Keratinocyte (primary cell): ENCODE results near the gene IFITM10. TPM values are rescaled to one million over a fixed set of nuclear protein-coding genes. Genes with fewer than 3 reads are reported as not detected.

Experiments used
- DNase-seq: peaks from one replicate; pipeline ENCODE4 v3.0.0-alpha.2; 2011; ENCODE audit warnings: low read depth, missing footprints, low spot score
- FAIRE-seq: peaks from 2 replicates; lab custom pipeline; 2011; peaks lifted over from hg19 to GRCh38; lab: Jason Lieb, UNC
- H2AFZ ChIP-seq: 2 replicates; pipeline ENCODE4 v1.6.0; 2012; ENCODE audit warnings: low read length, control low read depth, inconsistent platforms; ENCODE audit not compliant: control insufficient read depth
- H3K27ac ChIP-seq: 2 replicates; pipeline ENCODE4 v1.5.1; 2011; ENCODE audit warnings: low read length; ENCODE audit not compliant: control insufficient read depth, insufficient read depth
- H3K27me3 ChIP-seq: 3 replicates; pipeline ENCODE4 v1.6.0; 2011; ENCODE audit warnings: low read length; ENCODE audit not compliant: control insufficient read depth, insufficient read depth; ENCODE audit errors: extremely low read depth
- H3K36me3 ChIP-seq, 2 experiments: 2 replicates in 1 of 2; 3 replicates in 1 of 2; pipeline ENCODE4 v1.5.1; 2011; ENCODE audit warnings: low read length in 2 of 2, mild to moderate bottlenecking in 1 of 2; ENCODE audit not compliant: control insufficient read depth in 2 of 2, insufficient read depth in 2 of 2; ENCODE audit errors: extremely low read depth in 1 of 2
- H3K4me1 ChIP-seq: 3 replicates; pipeline ENCODE4 v1.5.1; 2011; ENCODE audit warnings: low read length; ENCODE audit not compliant: control insufficient read depth, insufficient read depth; ENCODE audit errors: extremely low read depth
- H3K4me2 ChIP-seq: 3 replicates; pipeline ENCODE4 v1.6.0; 2011; ENCODE audit warnings: low read depth, low read length; ENCODE audit not compliant: control insufficient read depth, insufficient read depth; ENCODE audit errors: extremely low read depth
- H3K4me3 ChIP-seq, 3 experiments: fragments of 200-600 bp in 1 of 3; sonication (generic) in 1 of 3; 2 replicates in 2 of 3; 3 replicates in 1 of 3; pipeline ENCODE4 v1.5.1; 2011 to 2016; ENCODE audit warnings: low read length in 3 of 3, mild to moderate bottlenecking in 3 of 3, control low read depth in 2 of 3, inconsistent platforms in 1 of 3, low read depth in 1 of 3, mixed read lengths in 1 of 3, mixed run types in 1 of 3, moderate library complexity in 1 of 3; ENCODE audit not compliant: control insufficient read depth in 2 of 3, insufficient read depth in 2 of 3; ENCODE audit errors: extremely low read depth in 1 of 3
- H3K79me2 ChIP-seq: 2 replicates; pipeline ENCODE4 v1.6.0; 2012; ENCODE audit warnings: low read length; ENCODE audit not compliant: control insufficient read depth, insufficient read depth
- H3K9ac ChIP-seq: 3 replicates; pipeline ENCODE4 v1.6.0; 2011; ENCODE audit warnings: low read length; ENCODE audit not compliant: control insufficient read depth, insufficient read depth; ENCODE audit errors: extremely low read depth
- H3K9me1 ChIP-seq: 3 replicates; pipeline ENCODE4 v1.6.0; 2011; ENCODE audit warnings: low read length; ENCODE audit not compliant: control insufficient read depth, insufficient read depth; ENCODE audit errors: extremely low read depth
- H3K9me3 ChIP-seq: 2 replicates; pipeline ENCODE4 v1.5.1; 2012; ENCODE audit warnings: low read depth, low read length; ENCODE audit not compliant: control insufficient read depth
- H4K20me1 ChIP-seq: 3 replicates; pipeline ENCODE4 v1.6.0; 2011; ENCODE audit warnings: low read length; ENCODE audit not compliant: control insufficient read depth, insufficient read depth; ENCODE audit errors: extremely low read depth
- CTCF ChIP-seq, 3 experiments: IDR thresholded peaks in 1 of 3; conservative IDR thresholded peaks in 1 of 3; optimal IDR thresholded peaks in 1 of 3; 2 replicates in 2 of 3; 3 replicates in 1 of 3; pipeline versions ENCODE3 to v1.5.1; 2011; ENCODE audit warnings: low read length in 3 of 3, mild to moderate bottlenecking in 3 of 3, moderate library complexity in 2 of 3, control low read depth in 1 of 3, inconsistent platforms in 1 of 3; ENCODE audit not compliant: insufficient read depth in 2 of 3; ENCODE audit errors: extremely low read depth in 1 of 3
- EZH2 ChIP-seq: IDR thresholded peaks from one replicate; pipeline ENCODE4 v1.6.1; 2012; ENCODE audit warnings: inconsistent platforms, mild to moderate bottlenecking, low read length, moderate library complexity
- dilution Hi-C: fragments of 300-500 bp; cut with MboI; formaldehyde crosslinking; loops from one replicate; pipeline ENCODE4 v1.7.0; 2020; ENCODE audit warnings: low sequenced_read_pairs; ENCODE audit not compliant: extremely low pct_ligation_motif_present
- polyA plus RNA-seq, 5 experiments: library from polyadenylated mRNA; depleted of rRNA in 3 of 5; stranded (reverse) in 3 of 5; stranded (forward) in 1 of 5; unstranded in 1 of 5; fragments of >200 nt; gene quantifications; 1 replicate in 1 of 5; 2 replicates in 3 of 5; 3 replicates in 1 of 5; pipeline versions ENCODE4 v1.2.1 to v1.2.3, GENCODE V29; 2011 to 2012; ENCODE audit warnings: missing spikeins in 2 of 5, low read depth in 1 of 5, low replicate concordance in 1 of 5

The IFITM10 gene
- polyA plus RNA-seq, 1 donor (not counting 4 experiments of a cell fraction or from before 2014, with no cell fraction given) = 0.14 TPM

GRCh38 chr11:1740786-1741530 lies 9.4 kb downstream of the IFITM10 start:
- Histone ChIP-seq H3K27me3 (peaks cover 27% of the 10 kb centered on the region), H4K20me1 (peaks cover 5% of the 10 kb centered on the region), H3K9ac (no peak overlapping the region), H3K79me2 (no peaks in the 10 kb centered on the region), H3K9me1 (no peaks in the 10 kb centered on the region), H3K4me1 (peaks cover under 1% of the 10 kb centered on the region), H3K4me3 (no peak overlapping the region), H3K36me3 (no peaks in the 10 kb centered on the region), H2AFZ (no peak overlapping the region), H3K9me3 (peaks cover 8% of the 10 kb centered on the region), H3K27ac (no peak overlapping the region), H3K4me2 (no peak overlapping the region)
- DNase-seq (no peak), FAIRE-seq (no peak)
- no peak for TF ChIP-seq CTCF (optimal IDR thresholded peaks at IDR 0.05 in 1 of 3, IDR thresholded peaks at IDR 0.05 in 1 of 3, conservative IDR thresholded peaks at IDR 0.05 in 1 of 3; ENCODE audit: extremely low read depth in 1 of 3, insufficient read depth in 2 of 3, low read length in 3 of 3)
- TF ChIP-seq EZH2 = no peak
- dilution Hi-C loops = no loop called here

GRCh38 chr11:1739576-1739975 lies 10.8 kb downstream of the IFITM10 start:
- no peak overlapping the region for H3K27ac ChIP-seq
- no peaks in the 10 kb centered on the region for H4K20me1 ChIP-seq
- DNase-seq = no peak
- peaks cover 35% of the 10 kb centered on the region for H3K27me3 ChIP-seq
- no peak overlapping the region for H2AFZ ChIP-seq
- H3K4me2 ChIP-seq = no peak overlapping the region
- H3K9me3 ChIP-seq = peaks cover 8% of the 10 kb centered on the region
- no peaks in the 10 kb centered on the region for H3K79me2 ChIP-seq
- H3K9me1 ChIP-seq = no peaks in the 10 kb centered on the region
- FAIRE-seq = no peak
- dilution Hi-C loops = no loop called here
- TF ChIP-seq EZH2 (no peak), CTCF (optimal IDR thresholded peaks at IDR 0.05 in 1 of 3, IDR thresholded peaks at IDR 0.05 in 1 of 3, conservative IDR thresholded peaks at IDR 0.05 in 1 of 3; ENCODE audit: extremely low read depth in 1 of 3, insufficient read depth in 2 of 3, low read length in 3 of 3) (no peak)
- H3K4me1 ChIP-seq = no peaks in the 10 kb centered on the region
- no peak overlapping the region for H3K9ac ChIP-seq
- no peak overlapping the region for H3K4me3 ChIP-seq
- H3K36me3 ChIP-seq = no peaks in the 10 kb centered on the region
